ENCODE results near the gene PDGFA. TPM values are rescaled to one million over a fixed set of nuclear protein-coding genes. Genes with fewer than 3 reads are reported as not detected.
A peak's percentile ranks its signal among the peaks of the same experiment; 100 is the strongest.

PDGFA gene
- total and polyA plus RNA-seq, 8 donors = 25.9 to 69.4 (median 36.3) TPM

DNA sequence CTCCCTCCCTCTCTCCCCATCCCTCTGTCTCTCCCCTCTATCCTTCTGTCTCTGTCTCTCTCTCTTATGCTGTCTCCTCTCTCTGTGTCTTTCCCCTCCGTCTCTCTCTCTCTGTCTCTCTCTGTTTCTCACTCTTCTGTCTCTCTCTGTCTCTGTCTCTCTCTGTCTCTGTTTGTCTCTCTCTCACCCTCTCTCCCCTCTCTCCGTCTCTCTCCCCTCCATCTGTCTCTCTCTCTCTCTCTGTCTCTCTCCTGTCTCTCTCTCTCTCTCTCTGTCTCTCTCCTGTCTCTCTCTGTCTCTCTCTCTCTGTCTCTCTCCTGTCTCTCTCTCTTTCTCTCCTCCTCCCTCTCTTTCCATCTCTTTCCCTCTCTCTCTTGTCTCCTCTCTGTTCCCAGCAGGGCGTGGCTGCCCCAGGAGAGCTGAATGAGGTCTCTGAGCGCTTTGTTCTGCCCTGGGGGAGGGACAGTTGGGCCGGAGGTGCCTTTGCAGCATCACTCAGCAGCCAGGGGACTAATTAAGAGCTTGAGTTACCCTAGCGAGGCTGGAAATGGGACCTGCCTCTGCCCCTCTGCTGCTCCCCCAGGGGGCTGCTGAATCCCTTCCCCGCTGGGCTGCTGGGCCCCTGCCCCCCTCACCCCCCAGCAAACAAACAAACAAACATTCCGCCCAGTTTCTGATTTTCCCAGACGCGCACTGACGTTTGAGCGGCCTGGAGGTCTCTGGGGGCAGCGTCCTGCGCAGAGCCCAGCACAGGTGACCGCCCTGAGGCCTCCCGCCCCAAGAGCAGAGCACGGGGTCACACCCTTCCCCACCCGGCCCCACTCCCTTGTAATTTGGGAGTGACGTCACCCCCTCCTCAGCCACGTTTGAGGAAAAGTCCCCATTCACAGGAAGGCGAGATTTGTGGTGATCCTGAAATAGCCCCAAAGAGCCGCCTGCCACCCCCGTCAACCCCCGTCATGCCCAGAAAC is 68.1 kb downstream of the PDGFA start:
- DNase-seq (peak in 1 of 4 donors; percentile 43), ATAC-seq (no peak)
- no peaks in the 10 kb centered on the region for H3K36me3 ChIP-seq
- peaks cover 0 to 63% of the 10 kb centered on the region in 2 donors for H3K27me3 ChIP-seq
- H3K4me3 ChIP-seq = no peak overlapping the region
- TF ChIP-seq CTCF (IDR thresholded peaks at IDR 0.05) = no peak
- H3K27ac ChIP-seq = no peak overlapping the region
- H3K4me1 ChIP-seq = peaks cover 3 to 6% of the 10 kb centered on the region in 2 donors
- intact Hi-C loops (cut with DNase I) = no loop called here
- no peaks in the 10 kb centered on the region for H3K9me3 ChIP-seq

DNA sequence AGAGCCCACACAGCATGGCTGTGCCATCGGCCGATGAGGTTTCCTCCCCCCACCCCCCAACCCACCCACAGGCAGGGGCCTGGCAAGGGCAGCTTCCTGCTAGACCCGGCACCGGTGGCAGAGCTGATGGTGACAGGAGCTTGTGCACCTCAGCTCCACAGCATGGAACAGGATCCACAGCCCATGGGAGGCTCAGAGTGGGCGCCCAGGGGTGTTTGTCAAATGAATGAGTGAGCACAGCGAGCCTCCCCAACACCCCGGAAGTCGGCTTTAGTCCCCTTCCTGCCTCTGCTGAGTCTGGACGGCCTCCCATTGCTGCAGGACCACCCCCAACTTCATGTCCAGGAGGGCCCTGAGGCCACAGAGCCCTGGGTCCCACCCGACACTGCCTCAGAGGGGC is 68.9 kb downstream of the PDGFA start:
- DNase-seq = peak in 1 of 4 donors; percentile 55
- Histone ChIP-seq H3K27me3 (peaks cover 0 to 63% of the 10 kb centered on the region in 2 donors), H3K9me3 (no peaks in the 10 kb centered on the region), H3K36me3 (no peaks in the 10 kb centered on the region), H3K27ac (no peak overlapping the region), H3K4me1 (peaks cover 3 to 6% of the 10 kb centered on the region in 2 donors), H3K4me3 (no peak overlapping the region)
- no peak for ATAC-seq
- no peak for TF ChIP-seq CTCF (IDR thresholded peaks at IDR 0.05)
- intact Hi-C loops (cut with DNase I) = no loop called here

DNA sequence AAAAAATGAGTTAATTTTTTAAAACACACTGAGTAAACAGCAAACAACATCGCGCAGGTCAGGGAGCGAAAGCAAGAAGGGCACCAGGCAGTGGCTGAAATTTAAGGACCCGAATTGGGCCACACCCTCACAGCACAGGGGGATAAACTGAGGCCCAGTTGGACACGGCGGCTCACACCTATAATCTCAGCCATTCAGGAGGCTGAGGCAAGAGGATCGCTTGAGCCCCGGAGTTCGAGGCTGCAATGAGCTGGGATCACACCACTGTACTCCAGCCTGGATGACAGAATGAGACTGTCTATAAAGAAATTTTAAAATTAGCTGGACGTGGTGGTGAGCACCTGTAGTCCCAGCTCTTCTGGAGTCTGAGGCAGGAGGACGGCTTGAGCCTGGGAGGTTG is 69.6 kb downstream of the PDGFA start:
- no peak overlapping the region for H3K27ac ChIP-seq
- peak in 1 of 4 donors; percentile 26 for DNase-seq
- H3K9me3 ChIP-seq = no peaks in the 10 kb centered on the region
- ATAC-seq = no peak
- H3K4me1 ChIP-seq = no peaks in the 10 kb centered on the region
- intact Hi-C loops (cut with DNase I) = no loop called here
- H3K4me3 ChIP-seq = no peak overlapping the region
- TF ChIP-seq CTCF (IDR thresholded peaks at IDR 0.05) = no peak
- H3K36me3 ChIP-seq = no peaks in the 10 kb centered on the region
- peaks cover 0 to 56% of the 10 kb centered on the region in 2 donors for H3K27me3 ChIP-seq

DNA sequence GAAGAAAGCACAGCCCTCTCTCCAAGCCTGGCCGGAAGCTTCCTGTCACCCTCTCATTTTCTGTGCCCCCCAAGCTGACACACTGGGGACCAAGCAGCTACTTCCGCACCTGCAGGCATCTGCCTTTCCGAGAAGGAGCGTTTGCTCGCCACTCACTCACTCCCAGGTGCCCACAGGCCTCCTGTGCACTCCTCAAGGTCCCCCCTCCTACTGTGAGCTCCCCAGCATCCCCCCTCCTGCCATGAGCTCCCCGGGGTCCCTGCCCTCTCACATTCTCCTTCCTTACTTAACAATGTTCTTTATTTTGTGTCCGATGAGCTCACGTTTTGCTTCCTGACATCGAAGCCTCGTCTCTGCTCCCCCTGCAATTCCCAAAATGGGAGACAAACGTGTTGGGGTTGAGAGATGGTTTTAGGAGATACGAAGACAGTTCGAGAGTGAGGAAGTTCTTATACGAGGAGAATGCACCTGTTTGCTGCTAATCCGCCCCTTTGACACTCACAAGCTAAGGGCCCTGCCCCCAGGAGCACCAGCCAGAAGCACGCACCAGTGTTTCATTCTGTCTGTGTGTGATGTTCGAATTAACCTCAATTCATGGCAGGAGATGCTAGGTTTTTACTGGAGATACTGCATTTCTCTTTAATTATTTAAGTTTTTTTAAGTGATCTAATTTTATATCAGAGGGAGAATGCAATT is 70.2 kb downstream of the PDGFA start:
- TF ChIP-seq CTCF (IDR thresholded peaks at IDR 0.05) = no peak
- ATAC-seq (no peak), DNase-seq (peak in 1 of 4 donors; percentile 27)
- Histone ChIP-seq H3K4me3 (no peak overlapping the region), H3K9me3 (no peaks in the 10 kb centered on the region), H3K27me3 (peaks cover 0 to 51% of the 10 kb centered on the region in 2 donors), H3K4me1 (no peaks in the 10 kb centered on the region), H3K36me3 (no peaks in the 10 kb centered on the region), H3K27ac (no peak overlapping the region)
- intact Hi-C loops (cut with DNase I) = no loop called here

GRCh38 chr7:447523-447922 is 72.1 kb downstream of the PDGFA start:
- TF ChIP-seq CTCF (IDR thresholded peaks at IDR 0.05) = no peak
- intact Hi-C loops (cut with DNase I) = no loop called here
- no peak for ATAC-seq

More at GRCh38 chr7:447523-447922, 72.1 kb downstream of the PDGFA start:
- H3K4me3 ChIP-seq = no peak overlapping the region
- peaks cover 0 to 32% of the 10 kb centered on the region in 2 donors for H3K27me3 ChIP-seq
- H3K27ac ChIP-seq = no peak overlapping the region
- H3K9me3 ChIP-seq = no peaks in the 10 kb centered on the region
- no peak for DNase-seq
- no peaks in the 10 kb centered on the region for H3K36me3 ChIP-seq
- no peaks in the 10 kb centered on the region for H3K4me1 ChIP-seq
